HG02885 (cell line): ENCODE measurements around the gene ACYP2.
"Not testable (repeated sequence)": the region's sequence is repeated elsewhere in the genome, so short reads cannot be mapped to it uniquely, and the experiment has no call there.

ENCODE experiments used
- ATAC-seq: cut with Tn5 transposase; IDR thresholded peaks from one replicate; pipeline ENCODE4 v1.9.1; 2021; ENCODE audit warnings: mild to moderate bottlenecking; ENCODE audit not compliant: unreplicated experiment, poor library complexity

The ACYP2 gene

GRCh38 chr2:54306556-54306955, 191.1 kb downstream of the ACYP2 start:
- no peak for ATAC-seq

GRCh38 chr2:54308186-54308585, 192.8 kb downstream of the ACYP2 start:
- no peak for ATAC-seq

DNA sequence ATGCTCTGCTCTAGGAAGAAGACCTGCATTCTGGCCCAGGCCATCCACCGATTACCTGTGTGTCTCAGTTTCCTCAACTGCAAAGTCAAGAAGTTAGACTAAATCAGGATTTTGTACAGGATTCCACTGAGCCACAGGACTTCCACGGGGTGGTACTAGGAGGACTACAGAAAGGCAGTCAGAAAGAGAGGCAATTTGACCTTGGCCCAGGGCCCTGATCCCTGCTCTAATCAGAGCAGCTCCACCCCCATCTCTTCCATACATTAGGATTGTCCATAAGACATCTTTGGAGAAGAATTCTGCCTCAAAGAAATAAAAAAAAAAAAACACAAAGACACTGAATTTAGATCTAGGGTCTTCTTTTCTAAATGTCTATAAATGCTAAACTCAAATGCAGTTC, 193.4 kb downstream of the ACYP2 start:
- no peak for ATAC-seq

- no peak for ATAC-seq
Measured at GRCh38 chr2:54310311-54310710, 194.9 kb downstream of the ACYP2 start.

- no peak for ATAC-seq
Measured at GRCh38 chr2:54310961-54311360, 195.5 kb downstream of the ACYP2 start.

- no peak for ATAC-seq
Measured at GRCh38 chr2:54313147-54313546, 197.7 kb downstream of the ACYP2 start.

- ATAC-seq, result no peak
Measured at GRCh38 chr2:54317973-54318372, 202.6 kb downstream of the ACYP2 start.

DNA sequence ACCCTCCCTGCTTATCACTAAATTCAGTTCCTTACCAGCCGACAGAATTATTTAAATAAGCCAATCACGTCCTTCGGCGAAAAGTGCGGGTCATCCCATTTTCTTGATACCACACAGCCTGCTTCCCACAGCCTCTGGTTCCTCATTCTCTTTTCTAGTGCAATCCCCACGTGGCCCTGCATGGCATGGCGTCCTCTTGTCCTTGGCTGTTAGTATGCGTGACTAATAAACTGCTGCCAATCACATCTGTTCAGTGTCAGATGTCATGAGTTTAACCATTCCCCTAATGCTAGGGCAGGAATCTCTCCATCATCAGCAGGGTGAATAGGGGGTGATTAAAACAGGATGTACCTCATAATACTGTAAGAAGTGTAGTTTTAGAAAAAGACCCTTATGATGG, 203.4 kb downstream of the ACYP2 start:
- ATAC-seq, result no peak

GRCh38 chr2:54321047-54321446, 205.6 kb downstream of the ACYP2 start:
- no peak for ATAC-seq

DNA sequence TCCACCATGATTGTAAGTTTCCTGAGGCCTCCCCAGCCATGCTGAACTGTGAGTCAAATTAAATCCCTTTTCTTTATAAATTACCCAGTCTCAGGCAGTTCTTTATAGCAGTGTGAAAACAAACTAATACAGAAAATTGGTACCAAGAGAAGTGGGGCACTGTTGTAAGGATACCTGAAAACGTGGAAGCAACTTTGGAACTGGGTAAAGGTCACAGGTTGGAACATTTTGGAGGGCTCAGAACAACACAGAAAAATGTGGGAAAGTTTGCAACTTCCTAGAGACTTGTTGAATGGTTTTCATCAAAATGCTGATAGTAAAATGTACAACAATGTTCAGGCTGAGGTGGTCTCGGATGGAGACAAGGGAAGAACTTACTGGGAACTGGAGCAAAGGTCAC, 209.1 kb downstream of the ACYP2 start:
- not testable (repeated sequence) for ATAC-seq

DNA sequence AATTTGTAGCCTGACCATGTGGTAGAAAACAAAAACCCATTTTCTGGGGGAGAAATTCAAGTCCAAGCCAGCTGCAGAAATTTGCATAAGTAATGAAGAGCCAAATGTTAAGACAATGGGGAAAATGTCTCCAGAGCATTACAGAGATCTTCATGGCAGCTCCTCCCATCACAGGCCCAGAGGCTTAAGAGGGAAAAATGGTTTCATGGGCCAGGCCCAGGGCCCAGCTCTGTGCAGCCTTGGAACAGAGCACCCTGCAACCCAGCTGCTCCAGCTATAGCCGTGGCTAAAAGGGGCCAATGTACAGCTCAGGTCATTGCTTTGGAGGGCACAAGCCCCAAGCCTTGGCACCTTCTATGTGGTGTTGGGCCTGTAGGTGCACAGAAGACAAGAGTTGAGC, 209.7 kb downstream of the ACYP2 start:
- ATAC-seq, result no peak

GRCh38 chr2:54329482-54330161, 214.2 kb downstream of the ACYP2 start:
- ATAC-seq, result no peak

DNA sequence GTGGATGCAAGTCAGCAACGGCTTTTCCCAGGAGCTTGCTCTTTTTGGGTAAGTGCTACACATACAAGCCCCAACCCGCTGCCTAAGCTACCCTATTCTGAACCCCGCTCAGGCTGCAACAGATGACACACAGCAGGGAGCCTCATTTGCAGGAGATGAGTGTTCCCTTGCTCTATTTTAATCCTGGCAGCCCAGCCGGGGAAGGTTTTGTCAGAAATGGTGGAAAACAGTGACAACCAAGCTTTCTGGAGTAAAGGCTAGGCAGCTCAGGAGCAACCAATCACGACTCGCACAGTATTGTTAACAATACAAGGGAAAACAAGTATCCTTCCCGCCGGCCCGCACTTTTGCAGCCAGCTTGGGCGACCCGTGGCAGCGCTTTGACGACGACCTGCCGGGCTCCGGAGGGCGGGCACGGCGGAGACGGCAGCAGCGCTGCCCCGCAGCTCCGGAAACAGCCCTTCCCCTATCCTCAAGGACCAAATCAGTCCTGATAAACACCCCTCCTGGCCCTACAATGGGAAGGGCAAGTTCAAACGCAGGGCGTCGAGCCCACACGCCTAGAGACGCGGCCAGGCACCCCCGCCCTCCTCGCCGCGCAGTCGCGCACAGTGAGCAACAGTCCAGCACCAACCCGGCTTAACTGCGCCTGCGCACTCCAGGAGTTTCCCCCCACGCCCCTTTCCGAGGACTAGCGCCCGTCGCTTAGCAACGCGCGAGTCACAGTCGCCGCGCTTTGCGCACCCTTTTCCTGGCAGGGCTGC, 214.9 kb downstream of the ACYP2 start:
- ATAC-seq, result peak; percentile 99

DNA sequence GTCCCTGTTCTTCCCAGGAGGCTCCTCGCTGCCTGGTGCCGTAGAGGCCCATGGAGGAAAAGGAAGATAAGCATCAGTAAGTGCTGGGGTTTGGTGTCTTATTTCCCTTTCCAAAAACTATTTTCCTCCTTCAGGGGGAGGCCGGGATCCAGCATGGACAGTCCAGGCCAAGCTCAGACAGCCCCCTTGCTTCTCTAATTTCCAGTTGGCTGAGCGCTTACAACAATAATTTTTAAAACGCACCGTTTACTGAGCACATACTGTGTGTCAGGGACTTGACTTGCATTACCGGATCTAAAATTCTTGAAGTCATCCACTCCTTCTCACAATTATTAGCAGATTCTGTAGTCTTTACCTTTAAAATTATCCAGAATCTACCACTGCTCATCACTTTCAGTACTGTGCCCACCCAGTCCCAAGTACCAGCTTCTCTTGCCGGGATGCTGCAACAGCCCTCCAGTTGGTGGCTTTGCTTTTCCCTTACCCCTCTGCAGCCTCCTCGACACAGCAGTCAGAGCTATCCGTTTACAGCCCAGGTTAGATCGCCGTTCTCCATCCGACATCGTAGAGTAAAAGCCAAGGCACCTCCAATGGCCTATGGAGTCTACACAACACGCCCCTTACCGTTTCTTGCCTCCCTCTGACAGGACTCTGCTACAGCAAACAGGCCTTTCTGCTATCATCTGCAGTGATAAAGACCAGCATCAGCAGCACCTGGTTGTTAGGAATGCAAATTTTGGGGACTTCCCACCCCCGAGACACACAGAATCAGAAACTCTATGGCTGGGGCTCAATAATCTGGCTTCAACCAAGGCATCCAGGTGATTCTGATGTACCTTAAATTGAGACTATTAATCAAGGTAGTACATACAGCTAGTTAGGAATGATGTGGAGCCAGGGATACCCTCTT, 215.8 kb downstream of the ACYP2 start:
- peak; percentile 13 for ATAC-seq

DNA sequence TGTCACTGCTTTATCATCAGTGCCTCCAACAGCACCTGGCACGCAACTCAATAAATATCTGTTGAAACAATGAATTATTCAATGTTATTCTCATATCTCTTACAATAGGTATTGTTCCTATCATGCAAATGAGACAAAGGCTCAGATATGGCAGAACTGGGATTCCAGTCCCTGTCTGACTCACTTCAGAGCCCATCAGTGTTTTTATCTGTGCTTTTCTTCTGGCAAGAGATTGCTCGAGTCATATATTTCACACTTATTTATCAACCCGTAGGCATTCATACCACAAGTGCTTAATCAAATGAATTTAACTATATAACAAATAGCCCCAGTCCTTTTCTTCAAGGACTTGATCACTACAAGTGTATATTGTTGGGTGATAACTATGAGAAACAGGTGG, 217.0 kb downstream of the ACYP2 start:
- ATAC-seq, result no peak

DNA sequence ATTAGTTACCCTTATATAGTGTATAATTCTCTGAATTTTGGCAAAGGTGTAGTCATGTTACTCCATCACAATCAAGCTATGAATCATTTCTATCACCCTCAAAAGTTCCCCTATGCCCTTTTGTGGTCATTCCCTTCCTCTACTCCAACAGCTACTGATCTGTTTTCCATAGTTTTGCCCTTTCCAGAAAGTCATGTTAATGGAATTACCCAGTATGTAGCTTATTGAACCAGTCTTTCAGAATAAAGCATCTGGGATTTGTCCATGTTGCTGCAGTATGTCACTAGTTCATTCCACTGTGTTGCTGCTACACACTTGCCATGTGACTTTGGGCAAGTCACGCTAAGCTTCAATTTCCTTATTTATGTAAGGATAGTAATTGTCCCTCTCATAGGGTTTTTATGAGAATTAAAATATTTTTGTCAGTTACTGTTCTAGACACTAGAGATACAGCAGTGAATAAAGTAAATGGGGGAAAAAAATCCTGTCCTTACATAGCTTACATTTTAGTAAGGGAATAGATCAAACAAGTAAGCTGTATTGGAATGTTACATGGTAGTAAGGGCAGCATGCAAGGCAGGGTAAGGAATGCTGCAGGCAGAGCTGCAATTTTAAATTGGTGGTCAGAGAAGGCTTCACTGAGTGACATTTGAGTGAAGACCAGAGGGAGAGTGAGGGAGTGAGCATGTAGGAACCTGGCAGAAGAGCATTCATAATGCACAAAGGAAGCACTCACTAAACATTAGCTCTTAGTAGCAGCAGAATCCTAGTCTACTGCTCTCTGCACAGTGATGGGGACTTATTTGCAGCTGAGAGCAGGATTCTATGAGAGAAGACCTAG, 220.9 kb downstream of the ACYP2 start:
- no peak for ATAC-seq

DNA sequence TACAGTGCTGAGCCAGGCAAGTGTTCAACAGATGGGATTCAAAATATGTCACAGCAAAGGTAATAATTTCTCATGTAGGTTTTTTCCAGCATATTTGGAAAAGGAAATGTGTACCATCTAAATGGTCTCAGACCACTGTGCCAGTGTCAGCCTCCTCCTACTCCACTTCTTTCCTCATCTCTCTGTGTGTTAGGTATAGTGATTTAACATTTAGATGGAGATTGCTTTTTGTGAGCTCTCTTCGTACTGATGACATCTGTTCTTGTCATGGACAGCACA, 221.5 kb downstream of the ACYP2 start:
- no peak for ATAC-seq

GRCh38 chr2:54341656-54342055, 226.2 kb downstream of the ACYP2 start:
- no peak for ATAC-seq

GRCh38 chr2:54342603-54343002, 227.2 kb downstream of the ACYP2 start:
- ATAC-seq, result no peak

DNA sequence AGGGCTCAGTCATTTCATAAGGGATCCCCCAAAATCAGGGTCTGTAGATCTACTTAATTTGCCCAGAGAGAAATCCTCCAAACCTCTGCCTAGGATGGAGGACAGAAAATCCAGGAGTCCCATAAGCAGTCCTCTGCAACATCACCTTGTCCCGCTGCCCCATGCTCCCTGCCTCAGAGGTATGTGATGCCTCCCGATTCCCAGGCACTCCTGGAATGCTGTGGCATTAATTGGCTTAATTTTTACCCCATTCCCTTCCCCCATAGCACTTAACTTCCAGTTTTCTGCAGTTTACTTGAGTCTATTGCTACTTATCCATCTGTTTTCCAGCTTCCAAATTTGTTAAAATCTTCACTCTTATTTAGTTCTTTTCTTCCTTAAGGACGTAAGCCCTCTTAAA, 232.2 kb downstream of the ACYP2 start:
- no peak for ATAC-seq
